Hematopoietic multipotent progenitor cell treated with erythropoietin and hydrocortisone succinate and interleukin-3 and kit ligand, for 17 days (in vitro differentiated cells): ENCODE data around the gene GNAL.
"Not testable (repeated sequence)": the region's sequence is repeated elsewhere in the genome, so short reads cannot be mapped to it uniquely, and the experiment has no call there.

Experiments
- DNase-seq: peaks from one replicate; pipeline ENCODE4 v3.0.0-alpha.2; 2015; ENCODE audit warnings: low spot score

Gene GNAL

GRCh38 chr18:11849841-11850634, 161.0 kb downstream of the GNAL start:
- peak; percentile 59 for DNase-seq

- DNase-seq = no peak
These were observed 161.7 kb downstream of the GNAL start for GRCh38 chr18:11850821-11851145.

DNA sequence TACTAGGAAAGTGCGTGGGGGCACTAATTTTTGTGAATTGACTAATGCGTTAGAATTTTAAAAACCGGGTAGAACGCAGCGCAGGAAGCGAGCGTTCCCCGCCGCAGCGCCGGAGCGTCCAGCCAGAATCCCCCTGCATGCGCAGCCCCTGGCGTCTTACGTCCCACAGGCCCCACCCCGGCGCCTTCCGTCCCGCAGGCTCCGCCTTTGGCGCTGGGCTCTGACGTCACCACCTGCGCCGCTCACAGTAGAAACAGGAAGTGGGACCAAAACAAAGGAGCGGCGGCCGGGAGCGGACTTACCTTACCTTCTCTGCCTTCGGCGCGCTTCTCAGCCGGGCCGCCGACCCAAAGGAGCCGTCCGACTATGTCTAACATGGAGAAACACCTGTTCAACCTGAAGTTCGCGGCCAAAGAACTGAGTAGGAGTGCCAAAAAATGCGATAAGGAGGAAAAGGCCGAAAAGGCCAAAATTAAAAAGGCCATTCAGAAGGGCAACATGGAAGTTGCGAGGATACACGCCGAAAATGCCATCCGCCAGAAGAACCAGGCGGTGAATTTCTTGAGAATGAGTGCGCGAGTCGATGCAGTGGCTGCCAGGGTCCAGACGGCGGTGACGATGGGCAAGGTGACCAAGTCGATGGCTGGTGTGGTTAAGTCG, 162.2 kb downstream of the GNAL start, which contains the start of gene CHMP1B:
Gene CHMP1B (plus strand): TSS at position 268 of the 660 bp plus-strand sequence. CDS start 99 bp downstream, at position 367.
- DNase-seq = peak; percentile 95

DNA sequence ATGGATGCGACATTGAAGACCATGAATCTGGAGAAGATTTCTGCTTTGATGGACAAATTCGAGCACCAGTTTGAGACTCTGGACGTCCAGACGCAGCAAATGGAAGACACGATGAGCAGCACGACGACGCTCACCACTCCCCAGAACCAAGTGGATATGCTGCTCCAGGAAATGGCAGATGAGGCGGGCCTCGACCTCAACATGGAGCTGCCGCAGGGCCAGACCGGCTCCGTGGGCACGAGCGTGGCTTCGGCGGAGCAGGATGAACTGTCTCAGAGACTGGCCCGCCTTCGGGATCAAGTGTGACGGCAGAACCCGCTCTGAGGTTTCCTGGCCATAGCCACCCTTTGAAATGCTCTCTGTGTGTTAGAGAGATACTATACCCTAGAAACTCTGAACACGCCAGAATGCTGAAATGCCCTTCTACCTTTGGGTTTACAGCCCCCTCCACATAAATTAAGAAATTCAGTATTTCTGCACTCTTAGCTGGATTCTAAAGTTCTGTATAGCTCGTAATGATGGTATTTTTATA, 162.8 kb downstream of the GNAL start:
- no peak for DNase-seq

DNA sequence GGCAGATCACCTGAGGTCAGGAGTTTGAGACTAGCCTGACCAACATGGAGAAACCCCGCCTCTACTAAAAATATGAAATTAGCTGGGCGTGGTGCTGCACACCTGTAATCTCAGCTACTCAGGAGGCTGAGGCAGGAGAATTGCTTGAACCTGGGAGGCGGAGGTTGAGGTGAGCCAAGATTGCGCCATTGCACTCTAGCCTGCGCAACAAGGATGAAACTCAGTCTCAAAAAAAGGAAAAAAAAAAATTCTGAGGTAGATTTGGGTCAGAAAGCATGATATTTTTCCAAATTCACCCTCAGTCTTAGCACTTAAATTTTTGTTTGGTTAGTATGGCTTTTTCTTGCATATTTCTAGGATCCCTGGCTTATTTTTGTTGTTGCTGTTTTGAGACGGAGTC, 165.5 kb downstream of the GNAL start:
- DNase-seq = not testable (repeated sequence)

DNA sequence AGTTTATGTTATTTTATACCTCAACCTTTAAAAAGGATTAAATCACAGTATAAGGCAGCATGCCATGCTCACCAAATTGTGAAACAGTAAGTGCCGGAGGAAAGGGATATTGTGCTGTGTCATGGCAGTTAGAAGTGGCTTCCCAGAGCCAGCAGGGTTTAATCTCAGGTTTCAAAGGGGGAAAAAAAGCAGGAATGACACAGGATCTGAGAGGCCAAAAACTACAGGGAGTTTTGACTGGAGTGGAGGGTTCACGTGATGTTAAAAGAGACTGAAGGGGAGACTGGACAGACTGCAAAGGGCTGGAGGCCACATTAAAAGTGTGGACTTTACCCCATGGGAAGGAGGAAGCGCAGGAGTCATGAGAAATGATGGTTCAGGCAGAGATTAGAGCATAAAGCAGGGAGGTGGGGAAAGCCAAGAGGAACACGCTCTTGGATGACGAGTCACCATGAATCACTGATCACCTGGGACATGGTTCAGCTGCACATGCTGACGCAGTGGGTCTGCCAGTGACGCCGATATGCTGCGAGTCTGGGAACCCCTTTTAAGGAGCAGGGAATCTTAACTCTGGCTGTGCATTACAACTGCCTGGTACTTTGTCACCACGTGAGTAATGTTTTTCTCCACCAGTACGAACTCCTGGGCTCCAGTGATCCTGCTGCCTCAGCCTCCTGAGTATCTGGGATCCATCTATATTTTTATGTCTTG, 168.3 kb downstream of the GNAL start:
- DNase-seq = no peak

DNA sequence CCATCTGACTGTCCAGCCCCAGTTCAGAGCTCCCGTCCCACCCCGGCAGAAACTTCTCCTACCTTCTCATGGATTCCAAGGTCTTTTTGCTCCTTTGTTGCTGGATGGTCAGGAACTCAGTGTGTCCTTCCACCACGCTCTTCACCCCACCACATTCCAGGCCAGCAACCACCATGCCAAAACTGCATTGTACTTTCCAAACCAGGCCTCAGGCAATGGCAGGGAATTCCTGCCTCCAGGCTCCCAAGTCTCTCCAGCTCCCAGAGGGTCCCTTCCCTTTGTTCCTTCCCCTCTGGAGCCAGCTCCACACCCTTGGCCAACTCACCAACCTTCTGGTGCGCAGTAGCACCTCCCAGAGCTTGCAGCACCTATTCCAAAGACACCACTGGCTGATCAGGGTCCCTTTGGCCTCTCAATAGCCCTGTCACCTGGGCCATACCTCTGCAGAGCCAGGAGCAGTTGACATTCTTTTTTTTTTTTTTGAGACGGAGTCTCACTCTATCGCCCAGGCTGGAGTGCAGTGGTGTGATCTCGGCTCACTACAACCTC, 170.3 kb downstream of the GNAL start:
- DNase-seq = no peak

DNA sequence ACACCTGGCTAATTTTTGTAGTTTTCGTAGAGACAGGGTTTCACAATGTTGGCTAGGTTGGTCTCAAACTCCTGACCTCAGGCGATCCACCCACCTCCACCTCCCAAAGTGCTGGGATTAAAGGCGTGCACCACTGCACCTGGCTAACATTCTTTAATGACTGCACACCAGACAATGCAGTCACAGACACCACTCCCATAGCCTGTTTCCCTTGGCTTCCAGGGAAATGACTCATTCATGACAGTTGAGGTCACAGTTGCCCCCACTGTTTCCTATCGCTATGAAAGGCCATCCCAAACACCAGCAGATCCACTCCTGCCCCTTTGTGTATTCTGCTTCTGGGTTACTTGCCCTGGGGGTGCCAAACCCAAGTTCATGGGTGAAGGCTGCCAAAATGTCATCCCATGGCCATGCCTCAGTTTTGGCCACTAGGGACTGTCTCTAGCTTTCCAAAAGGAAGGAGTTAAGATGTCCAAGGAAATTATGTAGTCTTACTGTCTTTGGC, 170.9 kb downstream of the GNAL start:
- no peak for DNase-seq

- no peak for DNase-seq
These were observed 171.8 kb downstream of the GNAL start for GRCh38 chr18:11860594-11861450.

- no peak for DNase-seq
These were observed 172.7 kb downstream of the GNAL start for GRCh38 chr18:11861583-11862288.

DNA sequence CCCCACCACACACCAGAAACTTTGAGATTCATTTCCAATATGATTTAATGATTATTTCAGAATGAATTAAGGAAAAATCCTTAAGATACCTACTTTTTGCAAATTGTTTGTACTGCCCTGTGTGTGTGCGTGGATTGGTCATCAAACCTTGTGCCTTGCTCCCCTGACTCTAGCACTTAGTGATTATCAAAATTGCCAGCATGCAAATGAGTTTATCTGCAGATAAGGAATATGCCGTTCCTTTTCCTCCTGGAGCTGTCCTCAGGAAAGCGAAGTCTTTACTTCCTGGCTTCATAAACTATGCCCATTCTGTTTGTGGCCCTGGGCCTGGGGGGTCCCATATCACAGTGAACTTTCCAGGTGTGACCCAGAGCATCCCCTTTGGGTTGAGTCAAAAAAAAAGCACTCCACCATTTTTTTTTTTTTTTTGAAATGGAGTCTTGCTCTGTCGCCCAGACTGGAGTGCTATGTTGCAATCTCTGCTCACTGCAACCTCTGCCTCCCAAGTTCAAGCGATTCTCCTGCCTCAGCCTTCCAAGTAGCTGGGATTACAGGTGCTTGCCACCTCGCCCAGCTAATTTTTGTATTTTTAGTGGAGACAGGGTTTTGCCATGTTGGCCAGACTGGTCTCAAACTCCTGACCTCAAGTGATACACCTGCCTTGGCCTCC, 173.5 kb downstream of the GNAL start:
- DNase-seq = no peak

- DNase-seq = no peak
These were observed 175.4 kb downstream of the GNAL start for GRCh38 chr18:11864471-11864870.

DNA sequence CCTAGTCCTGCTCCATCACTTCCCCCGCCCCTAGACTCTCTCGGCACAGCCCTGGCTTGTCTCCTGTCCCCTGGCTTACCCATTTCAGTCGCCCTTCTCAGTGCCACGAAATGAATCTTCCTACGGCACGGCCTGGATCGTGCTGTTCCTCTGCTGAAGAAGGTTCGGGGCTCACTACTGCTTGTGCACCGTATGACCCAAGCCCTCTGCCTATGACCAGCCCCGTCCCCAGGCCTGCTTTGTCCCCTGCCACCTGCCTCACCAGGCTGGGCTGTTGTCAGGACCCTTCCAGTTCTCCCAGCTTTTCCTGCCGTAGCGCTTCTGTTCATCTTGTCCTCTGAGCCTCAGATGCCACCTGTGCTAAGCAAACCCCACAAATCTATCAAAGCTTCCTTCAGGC, 176.0 kb downstream of the GNAL start:
- no peak for DNase-seq

DNA sequence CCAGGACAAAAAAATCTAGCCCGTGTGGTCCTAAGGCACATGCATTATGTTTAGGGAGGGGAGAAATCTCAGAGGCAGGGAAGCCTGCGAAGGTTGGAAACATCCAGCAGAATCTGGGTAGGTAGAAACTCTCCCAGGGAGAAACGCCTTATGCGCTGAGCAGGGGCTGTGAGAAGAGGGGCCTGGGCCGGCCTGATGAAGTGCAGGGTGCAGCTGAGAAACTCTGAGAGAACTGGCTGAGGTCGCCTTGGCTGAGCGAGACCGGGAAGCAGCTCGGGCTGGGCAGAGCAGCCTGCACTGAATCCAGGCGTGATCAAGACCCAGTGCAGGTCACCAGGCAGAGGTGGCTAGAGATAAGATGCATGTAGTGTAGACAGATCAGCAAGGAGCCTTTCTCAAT, 177.3 kb downstream of the GNAL start:
- no peak for DNase-seq

DNA sequence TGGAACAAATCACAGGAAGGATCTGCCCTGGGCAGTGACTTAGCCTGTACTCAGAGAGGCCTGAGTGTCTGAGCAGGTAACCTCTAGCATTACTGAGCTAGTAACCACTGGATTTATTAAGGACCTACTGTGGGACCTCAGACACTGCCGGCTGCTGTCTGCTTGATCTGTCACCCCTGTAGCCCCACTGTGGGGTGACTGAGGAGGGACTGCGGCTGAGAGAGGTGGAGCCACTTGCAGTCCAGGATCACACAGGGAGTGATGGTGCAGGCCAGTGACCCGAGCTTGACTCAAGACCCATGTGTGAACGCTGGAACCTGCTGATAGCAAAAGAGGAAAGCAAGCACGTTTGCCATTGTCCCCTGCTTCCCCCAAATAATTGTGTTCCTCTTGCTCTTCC, 177.7 kb downstream of the GNAL start:
- DNase-seq = no peak

GRCh38 chr18:11868230-11868629, 179.2 kb downstream of the GNAL start:
- DNase-seq = no peak

DNA sequence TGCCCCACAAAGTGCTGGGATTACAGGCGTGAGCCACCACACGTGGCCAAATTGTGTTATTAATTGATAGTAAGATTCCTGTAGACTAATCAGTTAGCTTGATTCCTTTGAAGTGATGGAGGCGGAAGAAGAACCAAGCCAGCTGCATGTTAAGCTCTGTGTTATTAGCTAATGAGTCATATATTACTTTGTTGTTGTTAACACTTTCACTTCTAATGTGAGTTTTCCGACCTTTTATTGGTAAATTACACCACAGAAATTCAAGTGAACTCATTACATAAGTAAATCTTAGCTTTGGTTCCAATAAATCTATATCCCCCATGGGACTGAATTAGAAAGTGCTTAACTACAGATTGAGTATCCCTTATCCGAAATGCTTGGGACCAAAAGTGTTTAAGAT, 182.4 kb downstream of the GNAL start:
- DNase-seq = no peak

DNA sequence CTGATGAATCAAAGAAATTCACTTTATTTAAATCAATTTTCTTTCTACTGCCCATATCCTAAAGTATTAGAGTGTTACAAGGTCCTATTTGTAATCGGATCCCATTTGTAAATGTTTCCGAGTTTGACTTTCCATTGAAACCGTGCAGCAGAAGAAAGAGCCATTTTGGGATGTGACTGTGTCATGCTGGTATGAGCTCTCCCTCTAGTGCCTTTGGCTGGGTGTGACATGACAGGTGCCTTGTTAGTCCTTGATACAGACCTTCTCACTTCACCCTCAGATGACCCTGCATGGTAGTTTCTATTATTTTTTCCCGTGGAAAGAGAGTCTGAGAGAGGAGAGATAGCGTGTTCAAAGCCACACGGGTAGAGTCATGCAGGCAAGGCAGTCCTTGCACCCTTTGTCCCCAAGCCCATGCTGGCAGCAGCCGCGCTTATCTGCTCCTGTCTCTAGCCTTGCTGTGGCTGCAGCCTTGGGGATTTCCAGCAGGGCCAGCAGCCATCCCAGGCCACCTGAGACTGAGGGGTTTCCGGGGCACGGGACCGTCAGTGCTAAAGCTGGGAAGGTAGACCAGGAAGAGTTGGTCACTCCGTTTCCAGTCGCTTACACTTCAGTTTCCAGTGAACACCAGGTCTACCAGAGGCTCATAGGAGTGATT, 183.5 kb downstream of the GNAL start:
- peak; percentile 45 for DNase-seq

GRCh38 chr18:11873670-11874340, 184.7 kb downstream of the GNAL start:
- no peak for DNase-seq
